Measurements from ENCODE around the gene BCL2L13. TPM values are rescaled to one million over a fixed set of nuclear protein-coding genes. Genes with fewer than 3 reads are reported as not detected.

Gene BCL2L13
- total RNA-seq, 1 experiment from 2014 or later: 66.7 TPM

GRCh38 chr22:17726928-17727897, 88.7 kb downstream of the BCL2L13 start:
- DNase-seq (ENCODE audit: low read depth): peak; percentile 78

- no peak for DNase-seq (ENCODE audit: low read depth)
Measured at GRCh38 chr22:17728786-17729185, 90.2 kb downstream of the BCL2L13 start.

- no peak for DNase-seq (ENCODE audit: low read depth)
Measured at GRCh38 chr22:17729561-17729960, 91.0 kb downstream of the BCL2L13 start.

- DNase-seq (ENCODE audit: low read depth): no peak
Measured at GRCh38 chr22:17732251-17732854, 93.8 kb downstream of the BCL2L13 start.

- DNase-seq (ENCODE audit: low read depth): peak; percentile 32
Measured at GRCh38 chr22:17733466-17733865, 94.9 kb downstream of the BCL2L13 start.

GRCh38 chr22:17734187-17734586, 95.6 kb downstream of the BCL2L13 start:
- peak; percentile 43 for DNase-seq (ENCODE audit: low read depth)

- no peak for DNase-seq (ENCODE audit: low read depth)
Measured at GRCh38 chr22:17738386-17739128, 100.0 kb downstream of the BCL2L13 start.

GRCh38 chr22:17739196-17739975, 100.8 kb downstream of the BCL2L13 start:
- DNase-seq (ENCODE audit: low read depth): no peak

GRCh38 chr22:17741866-17742526, 103.4 kb downstream of the BCL2L13 start:
- no peak for DNase-seq (ENCODE audit: low read depth)

- DNase-seq (ENCODE audit: low read depth): peak; percentile 48
Measured at GRCh38 chr22:17742527-17742902, 104.0 kb downstream of the BCL2L13 start.

- DNase-seq (ENCODE audit: low read depth): no peak
Measured at GRCh38 chr22:17743661-17744411, 105.3 kb downstream of the BCL2L13 start.

GRCh38 chr22:17744430-17744829, 105.9 kb downstream of the BCL2L13 start:
- DNase-seq (ENCODE audit: low read depth): no peak

GRCh38 chr22:17746916-17747315, 108.4 kb downstream of the BCL2L13 start:
- DNase-seq (ENCODE audit: low read depth): no peak

GRCh38 chr22:17748555-17749353, 110.2 kb downstream of the BCL2L13 start:
- no peak for DNase-seq (ENCODE audit: low read depth)

- no peak for DNase-seq (ENCODE audit: low read depth)
Measured at GRCh38 chr22:17749605-17750395, 111.2 kb downstream of the BCL2L13 start.

GRCh38 chr22:17751596-17751995, 113.0 kb downstream of the BCL2L13 start:
- no peak for DNase-seq (ENCODE audit: low read depth)

GRCh38 chr22:17753401-17753989, 114.9 kb downstream of the BCL2L13 start:
- DNase-seq (ENCODE audit: low read depth): peak; percentile 44
